GM21528 (cell line): ENCODE data around the gene INO80C.

Source experiments
- ATAC-seq: cut with Tn5 transposase; IDR thresholded peaks from one replicate; pipeline ENCODE4 v1.9.1; 2021; ENCODE audit warnings: mild to moderate bottlenecking, moderate library complexity; ENCODE audit not compliant: unreplicated experiment, low FRiP score

INO80C gene

DNA sequence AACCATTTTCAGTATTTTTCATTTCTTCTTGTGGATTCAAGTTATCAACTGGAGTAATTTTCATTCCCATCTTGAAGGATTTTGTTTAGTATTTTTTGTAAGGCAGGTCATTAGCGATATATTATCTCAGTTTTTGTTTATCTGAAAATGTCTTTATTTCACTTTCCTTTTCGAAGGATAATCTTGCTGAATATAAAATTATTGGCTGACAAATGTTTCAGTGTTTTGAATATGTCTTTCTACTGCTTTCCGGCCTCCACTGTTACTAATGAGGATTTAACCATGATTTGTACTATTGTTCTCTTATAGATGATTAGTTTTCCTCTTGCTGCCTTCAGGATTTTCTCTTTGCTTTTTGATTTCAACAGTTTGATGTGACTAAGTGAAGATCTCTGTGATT, 62.4 kb downstream of the INO80C start:
- no peak for ATAC-seq

DNA sequence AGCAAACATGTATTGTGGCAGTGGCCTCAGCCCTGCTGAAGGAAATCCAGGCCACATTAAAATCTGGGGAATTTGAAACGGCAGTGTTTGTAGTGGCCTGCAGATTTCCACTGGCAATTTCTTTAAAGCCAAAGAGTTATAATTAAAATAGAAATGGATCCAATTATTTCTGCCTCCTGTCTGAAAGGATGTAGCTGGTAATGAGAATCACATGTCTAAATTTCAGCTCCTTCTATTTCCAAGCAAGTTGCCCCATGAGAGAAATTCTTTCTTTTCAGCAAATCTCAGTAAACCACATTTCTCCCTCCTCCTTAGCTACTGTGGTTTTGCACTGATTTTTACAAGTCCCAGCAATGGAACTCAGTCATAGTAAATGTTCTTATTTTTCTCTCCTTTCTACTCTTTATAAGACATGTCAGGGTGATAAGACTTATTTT, 65.2 kb downstream of the INO80C start:
- ATAC-seq: no peak

DNA sequence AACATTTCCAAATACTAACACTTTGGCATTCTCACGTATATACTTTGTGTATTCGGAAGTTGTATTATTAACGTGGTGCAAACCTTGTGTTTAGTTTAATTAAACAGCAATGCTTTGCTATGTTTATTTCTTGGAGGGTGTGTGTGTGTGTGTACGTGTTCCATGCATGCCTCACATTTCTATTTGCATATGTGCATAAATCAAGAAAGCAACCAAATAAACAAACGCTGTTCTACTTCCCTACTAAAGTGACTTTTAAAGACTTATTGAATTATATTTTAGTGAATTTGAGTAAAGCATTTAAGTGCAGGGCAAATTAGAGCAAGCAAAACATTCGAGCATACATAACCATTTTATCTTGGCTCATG, 66.4 kb downstream of the INO80C start:
- no peak for ATAC-seq

DNA sequence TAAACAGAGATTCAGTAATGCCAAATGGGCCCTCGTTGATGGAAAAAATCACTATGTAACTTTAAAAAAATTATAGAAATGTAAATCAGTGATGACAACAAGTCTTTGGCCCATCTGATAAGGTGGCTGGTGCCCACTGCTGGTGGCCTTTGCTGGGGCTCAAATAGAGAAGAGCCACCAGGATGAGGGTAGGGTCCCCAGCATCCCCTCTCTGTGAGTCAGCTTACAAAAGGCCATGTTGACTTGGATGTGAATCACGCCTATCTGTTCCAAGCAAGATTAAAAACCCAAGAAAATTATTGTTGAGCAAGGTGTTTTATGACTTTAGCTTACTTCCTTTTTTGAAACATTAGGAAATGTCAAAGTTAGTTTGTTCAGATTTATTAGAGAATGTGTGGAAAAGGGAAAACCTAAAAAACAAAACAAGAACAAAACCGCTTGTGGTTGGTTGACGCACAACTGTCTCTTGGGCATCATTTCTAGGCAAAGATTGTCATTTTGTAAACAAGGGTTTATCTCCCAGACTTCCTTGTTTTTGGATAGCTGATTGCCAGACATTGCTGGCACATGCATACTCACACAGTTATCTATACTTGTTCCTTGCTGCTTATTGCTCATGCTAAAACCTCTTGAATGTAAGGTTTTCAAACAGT, 66.9 kb downstream of the INO80C start:
- ATAC-seq: no peak

DNA sequence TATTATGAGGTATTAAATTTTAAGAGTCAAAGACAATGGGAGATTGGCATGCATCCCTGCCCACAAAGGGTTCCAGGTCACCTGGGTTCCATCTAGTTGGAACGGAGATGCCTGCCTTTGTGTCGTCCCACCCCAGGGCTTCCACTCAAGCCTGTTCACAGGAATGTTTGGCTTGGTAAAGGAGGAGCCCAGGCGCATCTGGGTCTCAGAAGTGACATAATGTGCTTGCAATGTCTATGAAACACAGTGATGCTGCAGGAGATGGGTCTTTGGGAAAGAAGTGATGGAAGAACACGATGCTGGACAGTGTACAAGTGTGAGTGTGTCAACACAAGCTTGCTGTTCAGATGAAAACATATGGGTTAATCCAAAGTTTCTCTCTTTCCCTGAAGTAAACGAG, 71.0 kb downstream of the INO80C start:
- no peak for ATAC-seq

DNA sequence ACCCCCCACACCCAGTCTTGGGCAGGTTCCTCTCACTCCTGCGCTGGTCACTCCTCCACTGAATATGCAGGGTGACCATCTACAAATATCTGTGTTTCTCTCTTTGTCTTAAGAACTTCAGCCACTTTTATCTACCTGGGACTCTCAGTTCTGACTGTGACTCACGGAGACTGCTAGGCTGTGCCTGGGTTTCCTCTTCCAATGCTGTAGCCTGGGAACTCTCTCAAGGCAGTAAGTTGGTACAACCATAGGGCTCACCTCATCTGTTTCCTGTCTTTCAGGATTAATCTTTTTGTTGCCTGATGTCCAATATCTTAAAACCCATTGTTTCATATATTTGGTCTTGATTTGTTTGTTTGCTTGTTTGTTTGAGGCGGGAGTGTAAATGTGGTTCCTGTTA, 73.4 kb downstream of the INO80C start:
- ATAC-seq: no peak

DNA sequence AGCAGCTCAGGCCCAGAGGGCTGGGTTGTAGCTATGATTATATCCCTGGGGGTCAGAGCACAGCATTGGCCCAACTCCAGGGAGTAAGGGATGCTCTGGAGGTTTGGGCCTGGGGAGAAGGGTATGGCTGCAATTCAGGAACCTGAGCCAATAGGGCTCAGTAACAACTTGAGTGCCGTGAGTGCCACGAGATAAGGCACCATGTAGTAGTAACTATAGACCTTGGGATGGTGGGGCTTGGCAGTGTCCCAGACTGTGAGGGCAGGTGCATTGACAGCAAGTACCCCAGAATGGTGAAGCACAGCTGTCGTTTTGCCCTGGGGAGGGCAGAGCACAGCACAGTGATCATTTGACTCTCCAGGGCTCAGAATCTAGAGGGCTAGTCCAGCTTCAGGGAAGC, 75.5 kb downstream of the INO80C start:
- no peak for ATAC-seq

DNA sequence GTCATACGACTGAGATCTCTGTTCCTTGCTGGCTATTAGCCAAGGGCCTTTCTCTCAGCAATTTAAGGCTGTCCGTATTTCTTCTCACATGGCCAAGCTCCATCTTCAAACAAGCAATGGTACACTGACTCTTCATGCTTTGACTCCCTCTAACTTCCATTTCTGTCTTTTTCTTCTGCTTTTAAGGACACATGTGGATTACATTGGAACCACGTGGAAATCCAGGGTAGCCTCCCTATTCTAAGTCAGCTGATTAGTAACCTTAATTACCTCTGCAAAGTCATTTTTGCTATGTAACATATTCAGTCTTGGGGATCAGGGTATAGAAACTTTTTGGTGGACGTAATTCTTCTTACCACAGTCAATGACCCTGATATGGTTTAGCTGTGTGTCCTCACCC, 79.2 kb downstream of the INO80C start:
- no peak for ATAC-seq
